Dendritic cell treated with granulocyte-macrophage colony-stimulating factor and Interleukin-4, amounts not matched to agents 40 ng/mL and 50 ng/mL, for 4 days (primary cell): ENCODE measurements around the gene BTN1A1.
A peak's percentile ranks its signal among the peaks of the same experiment; 100 is the strongest.

ENCODE experiments used
- H3K27ac Mint-ChIP-seq: one replicate; pipeline ENCODE4 v1.8.0; 2022; ENCODE audit warnings: mild to moderate bottlenecking, mixed read lengths
- H3K27me3 Mint-ChIP-seq: one replicate; pipeline ENCODE4 v1.8.0; 2022; ENCODE audit warnings: mild to moderate bottlenecking, mixed read lengths
- H3K36me3 Mint-ChIP-seq: one replicate; pipeline ENCODE4 v1.8.0; 2022; ENCODE audit warnings: low read depth, mixed read lengths
- H3K4me1 Mint-ChIP-seq: one replicate; pipeline ENCODE4 v1.8.0; 2022; ENCODE audit warnings: low read depth, mixed read lengths
- H3K4me3 Mint-ChIP-seq: one replicate; pipeline ENCODE4 v1.8.0; 2022; ENCODE audit warnings: mild to moderate bottlenecking, moderate library complexity, mixed read lengths
- H3K9me3 Mint-ChIP-seq: one replicate; pipeline ENCODE4 v1.8.0; 2022; ENCODE audit warnings: mixed read lengths
- intact Hi-C: fragments of 100-400 bp; cut with micrococcal nuclease; formaldehyde crosslinking; loops from one replicate; pipeline ENCODE4 v1.15.0; 2022

The BTN1A1 gene

DNA sequence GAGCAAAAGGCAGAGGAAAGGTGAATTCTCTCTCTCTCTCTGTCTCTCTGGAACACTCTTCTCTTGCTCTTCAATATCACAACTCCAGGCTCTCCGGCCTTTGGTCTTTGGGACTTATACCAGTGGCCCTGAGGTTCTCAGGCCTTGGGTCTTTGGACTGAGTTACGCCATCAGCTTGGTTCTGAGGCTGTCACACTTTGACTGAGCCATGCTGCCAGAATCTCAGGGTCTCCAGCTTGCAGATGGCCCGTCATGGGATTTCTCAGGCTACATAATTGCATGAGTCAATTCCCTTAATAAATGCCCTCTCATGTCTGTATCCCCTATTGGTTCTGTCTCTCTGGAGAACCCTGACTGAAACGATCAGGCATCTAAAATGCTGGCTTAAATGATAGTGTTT is 29.5 kb upstream of the BTN1A1 start:
- intact Hi-C loops, result no loop called here
- Mint-ChIP-seq H3K27ac (peak overlapping the region; percentile 56), H3K4me3 (no peak overlapping the region), H3K9me3 (peaks cover 11% of the 10 kb centered on the region), H3K27me3 (no peaks in the 10 kb centered on the region), H3K4me1 (peaks cover 69% of the 10 kb centered on the region), H3K36me3 (peaks cover 70% of the 10 kb centered on the region)

DNA sequence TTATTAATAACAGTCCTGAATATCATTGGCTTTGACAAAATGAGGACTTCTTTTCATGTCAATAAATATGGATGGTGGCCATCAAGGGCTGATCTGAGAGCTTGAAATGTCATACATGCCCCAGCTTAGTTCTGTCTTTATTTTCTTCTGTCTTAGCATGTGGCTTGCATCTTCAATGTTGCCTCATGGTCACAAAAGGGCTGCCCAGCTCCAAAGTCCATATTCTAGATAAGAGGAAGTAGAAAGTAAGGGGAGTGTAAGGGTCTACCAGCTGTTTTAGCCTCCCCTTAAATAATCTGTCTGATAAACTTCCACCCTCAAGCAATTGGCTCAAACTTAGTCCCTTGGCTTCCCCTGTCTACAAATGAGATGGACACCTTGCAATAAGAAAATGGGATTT is 28.1 kb upstream of the BTN1A1 start:
- no peaks in the 10 kb centered on the region for H3K27me3 Mint-ChIP-seq
- H3K36me3 Mint-ChIP-seq, result peaks cover 56% of the 10 kb centered on the region
- intact Hi-C loops, result no loop called here
- no peak overlapping the region for H3K4me3 Mint-ChIP-seq
- H3K27ac Mint-ChIP-seq, result peak overlapping the region; percentile 99
- peaks cover 11% of the 10 kb centered on the region for H3K9me3 Mint-ChIP-seq
- H3K4me1 Mint-ChIP-seq, result peaks cover 70% of the 10 kb centered on the region

DNA sequence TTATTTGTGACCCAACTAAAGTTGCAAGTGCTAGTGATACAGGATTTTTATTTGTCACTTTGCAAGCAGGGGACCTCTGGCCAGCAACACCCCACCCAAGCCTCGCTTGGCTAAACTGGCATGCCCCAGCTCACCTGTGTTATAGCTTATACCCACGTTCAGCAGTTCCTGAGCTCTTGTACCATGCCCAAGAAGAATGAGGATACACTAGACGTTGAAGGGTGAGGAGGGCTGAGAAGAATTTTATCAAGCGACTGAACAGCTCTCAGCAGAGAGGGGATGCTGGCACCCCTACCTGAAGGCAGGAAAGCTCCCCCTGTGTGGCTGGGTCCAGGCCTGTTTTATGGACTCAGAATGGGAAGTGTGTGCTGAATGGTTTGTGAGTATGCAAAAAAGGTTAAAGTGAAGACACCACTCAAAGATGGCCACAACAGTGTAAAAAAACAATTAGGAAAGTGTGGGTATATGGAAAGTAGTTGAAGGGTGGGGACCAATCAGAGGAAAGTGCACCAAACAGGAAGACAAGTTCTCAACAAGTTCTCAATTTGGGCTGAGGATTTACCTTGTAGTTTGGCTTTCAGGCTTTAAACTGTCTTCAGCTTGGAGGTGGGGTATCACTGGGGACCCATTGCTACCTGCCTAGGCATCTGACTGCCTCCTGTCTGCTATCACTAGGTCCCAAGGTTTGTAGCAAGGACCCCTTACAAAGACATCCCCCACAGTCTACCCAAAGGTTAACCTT is 27.4 kb upstream of the BTN1A1 start:
- H3K9me3 Mint-ChIP-seq, result peaks cover 11% of the 10 kb centered on the region
- peaks cover 49% of the 10 kb centered on the region for H3K36me3 Mint-ChIP-seq
- no peaks in the 10 kb centered on the region for H3K27me3 Mint-ChIP-seq
- intact Hi-C loops, result no loop called here
- H3K4me3 Mint-ChIP-seq, result peak overlapping the region; percentile 14
- peak overlapping the region; percentile 99 for H3K27ac Mint-ChIP-seq
- peaks cover 71% of the 10 kb centered on the region for H3K4me1 Mint-ChIP-seq

DNA sequence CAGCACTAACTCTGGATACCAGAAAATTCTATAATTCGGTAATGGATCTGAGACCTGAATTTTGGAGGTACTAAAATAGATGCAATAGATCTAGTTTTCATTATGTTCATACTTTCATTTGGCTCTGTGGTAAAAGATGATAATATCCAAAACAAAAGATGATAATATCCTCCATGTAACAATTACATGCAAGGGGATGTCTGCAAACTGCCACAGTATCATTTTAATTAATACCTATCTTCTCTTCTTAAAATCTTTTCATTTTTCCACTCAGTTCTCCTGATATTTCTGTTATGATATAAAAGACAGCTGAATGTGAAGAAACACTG is 26.7 kb upstream of the BTN1A1 start:
- Mint-ChIP-seq H3K4me1 (peaks cover 71% of the 10 kb centered on the region), H3K27me3 (no peaks in the 10 kb centered on the region), H3K36me3 (peaks cover 42% of the 10 kb centered on the region), H3K4me3 (peak overlapping the region; percentile 86), H3K27ac (peak overlapping the region; percentile 99), H3K9me3 (peaks cover 11% of the 10 kb centered on the region)
- intact Hi-C loops, result no loop called here

DNA sequence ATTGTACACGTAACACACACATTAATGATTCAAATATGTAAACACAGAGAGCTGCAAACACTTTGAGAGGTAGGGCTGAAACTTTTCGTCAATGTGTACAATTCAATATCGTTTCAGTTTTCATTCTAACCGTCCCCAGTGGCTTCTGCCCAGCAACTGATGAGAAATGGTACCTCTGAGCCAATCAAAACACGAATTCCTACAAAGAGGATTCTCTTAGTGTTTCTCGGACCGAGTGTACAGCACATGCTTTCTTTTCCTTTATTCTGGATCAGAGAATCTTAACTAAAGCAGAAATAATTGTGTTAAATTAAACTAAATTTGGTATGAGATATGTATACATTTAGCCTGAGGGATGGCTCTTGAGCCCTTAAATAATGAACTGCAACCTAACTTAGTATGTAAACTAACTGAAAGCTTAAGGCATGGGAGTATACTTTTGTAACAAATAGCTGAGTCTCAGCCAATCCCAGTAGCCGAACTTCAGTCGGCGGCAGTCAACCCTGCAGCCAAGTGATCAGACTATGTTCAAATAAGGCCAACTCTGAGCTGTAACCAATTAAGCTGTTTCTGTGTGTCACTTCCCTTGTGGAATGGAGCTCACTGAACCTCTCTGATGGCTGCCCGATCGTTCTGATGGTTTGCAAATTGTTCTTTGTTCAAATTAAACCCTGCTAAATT is 26.2 kb upstream of the BTN1A1 start:
- peaks cover 71% of the 10 kb centered on the region for H3K4me1 Mint-ChIP-seq
- peaks cover 11% of the 10 kb centered on the region for H3K9me3 Mint-ChIP-seq
- H3K27me3 Mint-ChIP-seq, result no peaks in the 10 kb centered on the region
- peak overlapping the region; percentile 86 for H3K4me3 Mint-ChIP-seq
- intact Hi-C loops, result no loop called here
- peaks cover 37% of the 10 kb centered on the region for H3K36me3 Mint-ChIP-seq
- peak overlapping the region; percentile 99 for H3K27ac Mint-ChIP-seq

DNA sequence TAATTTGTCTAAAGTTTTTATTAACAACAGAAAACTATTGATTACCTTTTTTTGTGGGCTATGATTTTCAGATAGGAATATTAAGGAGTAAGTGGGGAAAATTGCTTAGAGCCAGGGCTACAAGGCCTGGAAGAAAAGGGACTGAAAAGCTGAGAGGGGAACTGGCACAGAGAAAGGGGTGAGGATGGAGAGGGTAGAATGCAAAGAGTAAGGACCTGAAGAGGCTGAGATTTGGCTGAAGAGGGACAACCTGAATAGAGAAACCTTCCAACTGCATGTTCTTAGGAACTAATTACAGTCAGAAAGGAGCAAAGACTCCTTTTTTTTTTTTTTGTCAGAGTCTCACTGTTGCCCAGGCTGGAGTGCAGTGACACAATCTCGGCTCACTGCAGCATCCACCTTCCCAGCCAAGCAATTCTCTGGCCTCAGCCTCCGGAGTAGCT is 25.6 kb upstream of the BTN1A1 start:
- peak overlapping the region; percentile 86 for H3K4me3 Mint-ChIP-seq
- peaks cover 74% of the 10 kb centered on the region for H3K4me1 Mint-ChIP-seq
- peak overlapping the region; percentile 99 for H3K27ac Mint-ChIP-seq
- intact Hi-C loops, result no loop called here
- no peaks in the 10 kb centered on the region for H3K27me3 Mint-ChIP-seq
- peaks cover 33% of the 10 kb centered on the region for H3K36me3 Mint-ChIP-seq
- peaks cover 11% of the 10 kb centered on the region for H3K9me3 Mint-ChIP-seq

DNA sequence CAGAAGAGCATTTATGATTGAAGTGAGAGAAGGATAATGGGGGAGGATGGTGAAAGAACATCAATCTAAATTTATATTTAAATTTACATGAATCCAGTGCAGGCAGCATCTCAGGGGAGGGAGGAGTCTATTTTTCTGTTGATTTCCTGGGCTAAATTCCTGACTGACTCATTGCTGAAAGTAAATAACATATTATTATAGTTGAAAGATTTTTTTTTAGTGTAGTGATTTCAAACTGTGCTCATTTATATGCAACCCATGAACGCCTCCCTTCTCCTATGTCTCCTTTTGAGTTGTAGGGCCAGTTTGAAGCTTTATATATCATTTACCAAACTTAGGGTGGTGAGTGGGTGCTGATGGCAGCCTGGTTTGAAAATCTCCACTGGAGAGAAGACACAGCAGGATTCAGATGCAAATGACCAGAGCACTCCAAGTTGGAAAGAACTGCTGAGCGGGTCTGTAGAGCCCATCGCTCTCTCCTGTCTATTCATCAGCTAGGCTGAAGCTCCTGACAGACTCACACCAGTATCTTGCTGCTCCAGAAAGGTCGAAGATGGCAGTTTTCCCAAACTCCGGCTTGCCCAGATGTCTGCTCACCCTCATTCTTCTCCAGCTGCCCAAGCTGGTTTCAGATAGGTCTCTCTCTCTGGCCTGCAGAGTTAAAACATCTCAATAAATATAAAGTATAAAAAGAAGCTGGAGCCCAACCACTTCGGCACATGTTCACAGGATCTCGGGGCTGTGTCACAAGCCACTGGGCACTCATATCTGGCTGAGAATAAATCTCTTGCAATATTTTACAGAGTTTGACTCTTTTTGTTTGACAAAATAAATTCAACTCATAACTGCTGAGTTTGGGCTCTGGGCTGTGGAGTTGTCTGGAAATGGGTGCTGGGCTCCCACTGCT is 24.0 kb upstream of the BTN1A1 start:
- Mint-ChIP-seq H3K27ac (peak overlapping the region; percentile 89), H3K4me3 (peak overlapping the region; percentile 67), H3K4me1 (peaks cover 87% of the 10 kb centered on the region), H3K36me3 (peaks cover 19% of the 10 kb centered on the region), H3K27me3 (no peaks in the 10 kb centered on the region), H3K9me3 (peaks cover 10% of the 10 kb centered on the region)
- intact Hi-C loops, result loop anchor here (5.0 kb wide), 2 partner anchors 46 to 61 kb away; partner anchors contain the start of gene HMGN4

DNA sequence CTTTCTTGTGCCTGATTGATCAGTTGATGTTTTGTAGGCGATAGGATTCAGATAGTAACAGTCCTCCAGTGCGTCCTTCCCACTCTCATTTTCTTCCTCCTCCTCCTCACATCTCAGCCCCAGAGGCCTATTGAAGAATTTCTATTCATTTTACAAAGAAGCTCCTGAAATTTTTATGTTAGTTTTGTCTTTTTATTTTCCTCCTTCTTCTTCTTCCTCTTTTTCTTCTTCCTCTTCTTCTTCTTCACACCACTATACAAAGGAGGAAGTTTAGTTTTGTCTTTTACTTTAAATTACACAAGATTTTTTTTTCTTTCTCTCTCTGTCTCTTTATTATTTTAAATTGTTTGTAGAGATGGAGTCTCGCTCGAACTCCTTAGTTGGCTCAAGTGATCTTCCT is 23.2 kb upstream of the BTN1A1 start:
- Mint-ChIP-seq H3K27ac (peak overlapping the region; percentile 89), H3K9me3 (peaks cover 2% of the 10 kb centered on the region), H3K4me1 (peaks cover 86% of the 10 kb centered on the region), H3K4me3 (peak overlapping the region; percentile 67), H3K27me3 (no peaks in the 10 kb centered on the region), H3K36me3 (peaks cover 10% of the 10 kb centered on the region)
- intact Hi-C loops, result loop anchor here (5.0 kb wide), 2 partner anchors 45 to 60 kb away; partner anchors contain the start of gene HMGN4

DNA sequence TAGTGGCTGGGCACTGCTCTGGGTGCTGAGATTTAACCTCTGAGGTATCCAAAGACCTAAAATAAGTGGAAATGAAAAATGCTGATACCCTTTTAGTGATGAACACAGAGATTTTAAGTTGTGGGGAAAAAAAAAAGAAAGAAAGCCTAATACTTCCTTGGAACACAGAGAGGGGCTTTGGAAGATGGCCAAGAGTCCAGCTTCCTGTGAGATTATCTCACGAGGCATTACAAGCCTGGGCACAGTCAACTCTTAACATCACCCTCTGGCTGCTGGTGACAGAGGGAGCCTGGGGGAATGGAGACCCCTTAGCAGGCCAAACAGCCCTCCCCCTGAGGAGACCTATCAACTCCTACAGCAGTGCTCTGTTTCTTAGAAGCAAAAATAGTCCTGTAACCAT is 22.7 kb upstream of the BTN1A1 start:
- peak overlapping the region; percentile 89 for H3K27ac Mint-ChIP-seq
- intact Hi-C loops, result loop anchor here (5.0 kb wide), 2 partner anchors 45 to 60 kb away; partner anchors contain the start of gene HMGN4
- peaks cover 84% of the 10 kb centered on the region for H3K4me1 Mint-ChIP-seq
- H3K27me3 Mint-ChIP-seq, result no peaks in the 10 kb centered on the region
- peak overlapping the region; percentile 67 for H3K4me3 Mint-ChIP-seq
- H3K36me3 Mint-ChIP-seq, result peaks cover 9% of the 10 kb centered on the region
- H3K9me3 Mint-ChIP-seq, result no peaks in the 10 kb centered on the region

DNA sequence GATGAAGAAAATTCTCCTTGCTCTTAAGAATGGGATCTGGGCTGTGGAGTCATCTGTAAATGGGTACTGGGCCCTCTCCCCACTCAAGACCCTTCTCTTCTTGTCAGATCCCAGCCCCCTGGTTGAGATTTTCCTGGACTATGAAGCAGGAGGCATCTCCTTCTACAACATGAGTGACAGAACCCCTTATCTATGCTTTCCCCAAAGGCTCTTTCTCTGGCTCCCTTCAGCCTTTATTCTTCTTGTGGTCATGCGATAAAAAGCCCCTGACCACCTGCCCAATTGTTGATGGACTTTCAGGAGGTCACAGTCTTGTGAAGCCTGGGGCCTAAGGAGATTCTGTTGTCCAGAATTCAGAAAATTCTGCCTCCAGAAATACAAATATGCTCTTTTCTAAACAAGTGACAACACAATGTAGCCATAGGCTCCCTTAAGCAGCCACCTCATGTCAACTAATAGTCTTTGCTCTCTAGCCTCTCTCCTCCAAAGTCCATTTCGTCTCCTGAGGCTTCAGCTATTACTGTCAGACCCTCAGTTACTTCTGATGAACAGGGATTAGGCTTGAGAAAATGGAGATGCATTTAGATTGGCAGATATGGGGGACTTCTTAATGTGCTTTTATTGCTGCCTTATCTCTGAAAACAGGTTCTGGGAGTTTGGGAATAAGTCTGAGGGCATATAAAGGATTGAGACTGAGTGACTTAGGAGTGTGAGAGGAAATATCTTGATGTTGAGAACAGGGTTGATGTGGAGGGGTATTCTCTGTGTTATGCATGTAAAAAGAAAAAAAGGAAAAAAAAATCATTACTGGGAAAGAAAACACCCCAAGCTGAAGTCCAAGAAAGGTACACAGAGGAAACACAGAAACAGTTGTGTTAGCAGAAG is 21.8 kb upstream of the BTN1A1 start:
- peak overlapping the region; percentile 89 for H3K27ac Mint-ChIP-seq
- H3K27me3 Mint-ChIP-seq, result no peaks in the 10 kb centered on the region
- H3K36me3 Mint-ChIP-seq, result peaks cover 5% of the 10 kb centered on the region
- intact Hi-C loops, result loop anchor here (5.0 kb wide), 2 partner anchors 44 to 59 kb away; partner anchors contain the start of gene HMGN4
- no peaks in the 10 kb centered on the region for H3K9me3 Mint-ChIP-seq
- peak overlapping the region; percentile 27 for H3K4me3 Mint-ChIP-seq
- peaks cover 75% of the 10 kb centered on the region for H3K4me1 Mint-ChIP-seq

DNA sequence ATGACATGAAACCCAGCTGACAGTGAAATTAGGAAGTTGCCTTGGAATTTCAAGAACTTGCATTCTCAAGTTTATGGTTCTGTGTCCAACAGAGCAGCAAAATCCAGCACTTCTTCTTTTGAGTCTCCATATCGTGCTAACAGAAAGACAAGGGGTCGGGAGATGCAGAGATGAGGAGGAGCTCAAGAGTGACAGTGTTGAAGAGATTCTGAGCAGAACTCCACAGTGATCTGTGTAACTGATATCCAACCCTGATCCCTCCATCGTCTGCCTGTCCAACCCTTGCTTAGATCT is 21.2 kb upstream of the BTN1A1 start:
- peak overlapping the region; percentile 27 for H3K4me3 Mint-ChIP-seq
- intact Hi-C loops, result loop anchor here (5.0 kb wide), 2 partner anchors 43 to 58 kb away; partner anchors contain the start of gene HMGN4
- H3K36me3 Mint-ChIP-seq, result peaks cover 5% of the 10 kb centered on the region
- no peaks in the 10 kb centered on the region for H3K9me3 Mint-ChIP-seq
- H3K27ac Mint-ChIP-seq, result peak overlapping the region; percentile 89
- H3K27me3 Mint-ChIP-seq, result no peaks in the 10 kb centered on the region
- H3K4me1 Mint-ChIP-seq, result peaks cover 72% of the 10 kb centered on the region

DNA sequence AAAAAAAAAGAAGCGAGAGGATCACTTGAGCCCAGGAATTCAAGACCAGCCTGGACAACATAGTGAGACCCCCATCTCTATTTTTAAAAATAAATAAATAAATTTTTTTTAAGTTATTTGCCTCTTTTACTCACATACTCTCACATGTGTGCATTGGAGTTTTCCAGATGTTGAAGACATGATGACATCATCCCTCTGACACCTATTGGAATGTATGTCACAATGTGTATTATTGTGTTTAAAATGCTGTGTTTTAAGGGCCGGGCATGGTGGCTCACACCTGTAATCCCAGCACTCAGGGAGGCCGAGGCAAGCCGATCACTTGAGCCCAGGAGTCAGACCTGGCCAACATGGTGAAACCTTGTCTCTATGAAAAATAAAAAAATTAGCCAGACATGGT is 17.8 kb upstream of the BTN1A1 start:
- no peaks in the 10 kb centered on the region for H3K27me3 Mint-ChIP-seq
- intact Hi-C loops, result no loop called here
- H3K36me3 Mint-ChIP-seq, result no peaks in the 10 kb centered on the region
- H3K4me3 Mint-ChIP-seq, result no peak overlapping the region
- H3K4me1 Mint-ChIP-seq, result peaks cover 48% of the 10 kb centered on the region
- H3K27ac Mint-ChIP-seq, result no peak overlapping the region
- H3K9me3 Mint-ChIP-seq, result peaks cover 2% of the 10 kb centered on the region

DNA sequence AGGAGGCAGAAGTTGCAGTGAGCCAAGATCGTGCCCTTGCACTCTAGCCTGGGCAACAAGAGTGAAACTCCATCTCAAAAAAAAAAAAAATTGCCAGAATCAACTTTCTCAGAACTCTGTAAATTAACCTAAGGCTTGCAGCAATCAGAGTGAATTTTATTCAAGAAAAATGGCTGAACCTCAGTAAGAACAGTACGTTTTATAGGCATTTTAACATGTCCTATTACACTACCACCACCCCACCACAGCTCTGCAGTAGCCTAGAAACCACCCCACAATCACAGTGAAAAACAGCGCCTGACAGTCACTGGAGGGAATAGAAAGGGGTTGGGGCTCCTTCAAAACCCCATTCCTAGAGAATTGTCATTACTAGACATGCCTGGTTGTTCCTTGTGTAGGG is 16.4 kb upstream of the BTN1A1 start:
- Mint-ChIP-seq H3K27me3 (no peaks in the 10 kb centered on the region), H3K4me3 (no peak overlapping the region), H3K27ac (no peak overlapping the region), H3K4me1 (peaks cover 34% of the 10 kb centered on the region), H3K36me3 (no peaks in the 10 kb centered on the region), H3K9me3 (peaks cover 9% of the 10 kb centered on the region)
- intact Hi-C loops, result no loop called here
